ENCODE results near the gene SIRT1.
"Not testable (repeated sequence)": the region's sequence is repeated elsewhere in the genome, so short reads cannot be mapped to it uniquely, and the experiment has no call there.

Gene SIRT1

DNA sequence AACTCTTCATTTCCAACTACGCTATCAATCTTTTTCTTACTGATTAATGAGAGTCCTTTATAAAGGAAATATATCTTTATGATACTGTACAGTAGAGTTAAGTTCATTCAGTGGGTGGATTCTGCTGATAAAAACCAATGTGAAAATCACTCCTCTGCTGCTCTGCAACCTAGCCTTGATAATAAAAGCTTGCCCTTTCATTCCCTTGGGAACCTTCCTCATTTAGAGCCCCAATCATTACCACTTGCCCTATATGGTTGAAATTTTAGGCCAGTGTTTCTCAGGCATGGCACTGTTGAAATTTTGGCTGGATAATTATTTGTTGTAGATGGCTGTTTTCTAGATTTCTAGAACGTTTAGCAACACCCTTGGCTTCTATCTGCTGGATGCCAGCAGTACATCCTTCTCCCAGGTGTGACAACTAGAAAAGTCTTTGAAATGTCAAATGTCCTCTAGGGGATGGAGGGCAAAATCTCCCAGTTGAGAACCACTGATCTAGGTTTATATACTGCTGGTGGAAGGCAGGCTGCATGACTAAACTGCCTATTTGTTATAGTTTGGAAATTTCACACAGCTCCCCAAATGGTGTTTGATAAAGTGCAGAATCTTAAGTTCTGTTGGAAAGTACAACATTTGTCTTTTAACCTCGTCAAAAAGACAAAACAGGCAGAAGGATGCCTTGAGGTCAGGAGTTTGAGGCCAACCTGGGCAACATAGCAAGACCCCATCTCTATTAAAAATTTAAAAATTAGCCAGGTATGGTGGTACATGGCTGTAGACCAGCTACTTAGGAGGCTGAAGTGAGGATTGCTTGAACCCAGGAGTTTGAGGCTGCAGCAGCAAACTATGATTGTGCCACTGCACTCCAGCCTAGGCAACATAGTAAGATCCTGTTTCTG is 8.9 kb upstream of the SIRT1 start:
- in situ Hi-C loops (cut with MboI; ENCODE audit: low pct_unique_long_range_greater_than_20kb, low sequenced_read_pairs, unreplicated experiment) = no loop called here

GRCh38 chr10:67877421-67877820 is 7.0 kb upstream of the SIRT1 start:
- in situ Hi-C loops (cut with MboI; ENCODE audit: low pct_unique_long_range_greater_than_20kb, low sequenced_read_pairs, unreplicated experiment); DNase-seq (ENCODE audit: low spot score): not testable (repeated sequence)

More for the DNA sequence above, 8.9 kb upstream of the SIRT1 start:
- no peak for DNase-seq (ENCODE audit: low spot score)
- TF ChIP-seq CTCF (IDR thresholded peaks at IDR 0.05; ENCODE audit: extremely low read depth, insufficient read depth, missing control alignments) = no peak

DNA sequence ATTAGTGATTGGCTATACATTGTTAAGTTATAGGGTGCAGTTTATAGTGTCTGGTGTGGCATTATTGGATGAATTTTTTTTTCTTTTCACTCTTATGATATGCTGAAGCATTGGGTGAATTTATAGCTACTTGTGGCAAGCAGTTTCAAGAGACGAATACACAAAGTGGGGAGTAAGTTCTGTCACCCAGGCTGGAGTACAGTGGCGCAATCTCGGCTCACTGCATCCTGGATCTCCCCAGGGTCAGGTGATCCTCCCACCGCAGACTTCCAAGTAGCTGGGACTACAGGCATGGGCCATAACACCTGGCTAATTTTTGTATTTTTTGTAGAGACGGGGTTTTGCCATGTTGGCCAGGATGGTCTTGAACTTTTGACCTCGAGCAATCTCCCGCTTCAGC is 6.3 kb upstream of the SIRT1 start:
- in situ Hi-C loops (cut with MboI; ENCODE audit: low pct_unique_long_range_greater_than_20kb, low sequenced_read_pairs, unreplicated experiment) = no loop called here
- TF ChIP-seq CTCF (IDR thresholded peaks at IDR 0.05; ENCODE audit: extremely low read depth, insufficient read depth, missing control alignments) = no peak
- no peak for DNase-seq (ENCODE audit: low spot score)

GRCh38 chr10:67883710-67884312 is 645 bp upstream of the SIRT1 start:
- TF ChIP-seq CTCF (IDR thresholded peaks at IDR 0.05; ENCODE audit: extremely low read depth, insufficient read depth, missing control alignments) = no peak
- peak; percentile 45 for DNase-seq (ENCODE audit: low spot score)
- in situ Hi-C loops (cut with MboI; ENCODE audit: low pct_unique_long_range_greater_than_20kb, low sequenced_read_pairs, unreplicated experiment) = no loop called here

- peak; percentile 16 for TF ChIP-seq CTCF (IDR thresholded peaks at IDR 0.05; ENCODE audit: extremely low read depth, insufficient read depth, missing control alignments)
- peak; percentile 87 for DNase-seq (ENCODE audit: low spot score)
- in situ Hi-C loops (cut with MboI; ENCODE audit: low pct_unique_long_range_greater_than_20kb, low sequenced_read_pairs, unreplicated experiment) = no loop called here
Measured at GRCh38 chr10:67884842-67885670, 600 bp downstream of the SIRT1 start.

GRCh38 chr10:67893637-67894036 is 9.2 kb downstream of the SIRT1 start:
- in situ Hi-C loops (cut with MboI; ENCODE audit: low pct_unique_long_range_greater_than_20kb, low sequenced_read_pairs, unreplicated experiment) = no loop called here
- no peak for DNase-seq (ENCODE audit: low spot score)
- TF ChIP-seq CTCF (IDR thresholded peaks at IDR 0.05; ENCODE audit: extremely low read depth, insufficient read depth, missing control alignments) = no peak
